ENCODE data around the gene ACBD6.

- 0 out of 4 replicates have a peak, but pooled peaks of 1 of the 2 experiments have one; percentile 13 for TF ChIP-seq CTCF (conservative IDR thresholded peaks at IDR 0.05; ENCODE audit: low read depth in 2 of 2)
- no peak for TF ChIP-seq POLR2AphosphoS5 (IDR thresholded peaks at IDR 0.05; ENCODE audit: low read depth)
- no peak for TF ChIP-seq ZNF331 (CRISPR knock-in tag; IDR thresholded peaks at IDR 0.05; ENCODE audit: low read depth)
- no peak for TF ChIP-seq REST (IDR thresholded peaks at IDR 0.05; ENCODE audit: unreplicated experiment)
- TF ChIP-seq NANOG (IDR thresholded peaks at IDR 0.05; ENCODE audit: borderline replicate concordance): no peak
- TF ChIP-seq EZH2 (IDR thresholded peaks at IDR 0.05; ENCODE audit: low read depth, unreplicated experiment): no peak
- TF ChIP-seq STAT1 (IDR thresholded peaks at IDR 0.05; ENCODE audit: unreplicated experiment): no peak
- no peak for TF ChIP-seq EZH2phosphoT487 (IDR thresholded peaks at IDR 0.05; ENCODE audit: unreplicated experiment)
- TF ChIP-seq CREB1 (CRISPR knock-in tag; IDR thresholded peaks at IDR 0.05; ENCODE audit: low read depth): no peak
- TF ChIP-seq ZNF114 (CRISPR knock-in tag; IDR thresholded peaks at IDR 0.05): no peak
- TF ChIP-seq ETS1 (IDR thresholded peaks at IDR 0.05): no peak
- no peak for TF ChIP-seq JUNB (IDR thresholded peaks at IDR 0.05; ENCODE audit: unreplicated experiment)
- TF ChIP-seq ZNF462 (CRISPR knock-in tag; IDR thresholded peaks at IDR 0.05): no peak
Observed at GRCh38 chr1:180273066-180273465, 229.3 kb downstream of the ACBD6 start.
